HUES6 (cell line): ENCODE results near the gene NFATC1.

Source experiments
- H3K27ac ChIP-seq: 2 replicates; pipeline ENCODE4 v1.7.0; 2013; ENCODE audit warnings: low read depth, mild to moderate bottlenecking, low read length, inconsistent platforms
- H3K27me3 ChIP-seq: 2 replicates; pipeline ENCODE4 v1.6.1; 2013; ENCODE audit warnings: low read length; ENCODE audit not compliant: control insufficient read depth, insufficient read depth
- H3K36me3 ChIP-seq: 2 replicates; pipeline ENCODE4 v1.6.1; 2013; ENCODE audit warnings: low read length; ENCODE audit not compliant: control insufficient read depth, insufficient read depth
- H3K4me1 ChIP-seq: 2 replicates; pipeline ENCODE4 v1.6.1; 2013; ENCODE audit warnings: low read length; ENCODE audit not compliant: control insufficient read depth, insufficient read depth
- H3K4me3 ChIP-seq: 2 replicates; pipeline ENCODE4 v1.5.1; 2013; ENCODE audit warnings: low read depth, low read length
- H3K9ac ChIP-seq: one replicate; pipeline ENCODE4 v1.6.1; 2013; ENCODE audit warnings: mild to moderate bottlenecking, low read length
- H3K9me3 ChIP-seq: 2 replicates; pipeline ENCODE4 v1.6.1; 2013; ENCODE audit warnings: low read depth, low read length; ENCODE audit not compliant: control insufficient read depth, insufficient read depth

Gene NFATC1

GRCh38 chr18:79508565-79509535, 113.1 kb downstream of the NFATC1 start:
- no peak overlapping the region for H3K9ac ChIP-seq
- no peaks in the 10 kb centered on the region for H3K36me3 ChIP-seq
- H3K27ac ChIP-seq: no peak overlapping the region
- H3K27me3 ChIP-seq: peaks cover 9% of the 10 kb centered on the region; the same call in 1 of the 2 replicates
- H3K9me3 ChIP-seq: no peaks in the 10 kb centered on the region
- H3K4me1 ChIP-seq: peaks cover 17% of the 10 kb centered on the region
- no peak overlapping the region for H3K4me3 ChIP-seq

GRCh38 chr18:79509536-79509930, 113.8 kb downstream of the NFATC1 start:
- H3K4me1 ChIP-seq: peaks cover 17% of the 10 kb centered on the region
- no peak overlapping the region for H3K9ac ChIP-seq
- H3K4me3 ChIP-seq: no peak overlapping the region
- peaks cover 9% of the 10 kb centered on the region; the same call in 1 of the 2 replicates for H3K27me3 ChIP-seq
- no peaks in the 10 kb centered on the region for H3K9me3 ChIP-seq
- H3K36me3 ChIP-seq: no peaks in the 10 kb centered on the region
- no peak overlapping the region for H3K27ac ChIP-seq

- H3K27me3 ChIP-seq: peaks cover 9% of the 10 kb centered on the region; the same call in 1 of the 2 replicates
- H3K9ac ChIP-seq: no peak overlapping the region
- peaks cover 17% of the 10 kb centered on the region for H3K4me1 ChIP-seq
- no peaks in the 10 kb centered on the region for H3K36me3 ChIP-seq
- H3K9me3 ChIP-seq: no peaks in the 10 kb centered on the region
- no peak overlapping the region for H3K27ac ChIP-seq
- H3K4me3 ChIP-seq: no peak overlapping the region
Measured at GRCh38 chr18:79510046-79510685, 114.4 kb downstream of the NFATC1 start.

GRCh38 chr18:79510731-79511241, 115.1 kb downstream of the NFATC1 start:
- Histone ChIP-seq H3K36me3 (no peaks in the 10 kb centered on the region), H3K4me3 (no peak overlapping the region), H3K9me3 (no peaks in the 10 kb centered on the region), H3K27me3 (peaks cover 9% of the 10 kb centered on the region; the same call in 1 of the 2 replicates), H3K27ac (no peak overlapping the region), H3K4me1 (peaks cover 17% of the 10 kb centered on the region), H3K9ac (no peak overlapping the region)

GRCh38 chr18:79511271-79511670, 115.5 kb downstream of the NFATC1 start:
- Histone ChIP-seq H3K27ac (no peak overlapping the region), H3K27me3 (peaks cover 9% of the 10 kb centered on the region; the same call in 1 of the 2 replicates), H3K9me3 (no peaks in the 10 kb centered on the region), H3K36me3 (no peaks in the 10 kb centered on the region), H3K4me1 (peaks cover 17% of the 10 kb centered on the region), H3K4me3 (no peak overlapping the region), H3K9ac (no peak overlapping the region)

- H3K4me3 ChIP-seq: no peak overlapping the region
- no peak overlapping the region for H3K9ac ChIP-seq
- H3K27me3 ChIP-seq: peaks cover 9% of the 10 kb centered on the region; the same call in 1 of the 2 replicates
- no peak overlapping the region for H3K27ac ChIP-seq
- peaks cover 13% of the 10 kb centered on the region for H3K4me1 ChIP-seq
- no peaks in the 10 kb centered on the region for H3K9me3 ChIP-seq
- H3K36me3 ChIP-seq: no peaks in the 10 kb centered on the region
Measured at GRCh38 chr18:79511671-79512301, 116.1 kb downstream of the NFATC1 start.

- Histone ChIP-seq H3K36me3 (no peaks in the 10 kb centered on the region), H3K27me3 (0 out of 2 replicates have a peak, but pooled peaks cover 4% of the 10 kb centered on the region), H3K9me3 (no peaks in the 10 kb centered on the region), H3K9ac (no peak overlapping the region), H3K27ac (no peak overlapping the region), H3K4me1 (peaks cover 4% of the 10 kb centered on the region), H3K4me3 (no peak overlapping the region)
Measured at GRCh38 chr18:79512461-79513380, 117.0 kb downstream of the NFATC1 start.

GRCh38 chr18:79513381-79514081, 117.8 kb downstream of the NFATC1 start:
- Histone ChIP-seq H3K36me3 (no peaks in the 10 kb centered on the region), H3K27me3 (0 out of 2 replicates have a peak, but pooled peaks cover 1% of the 10 kb centered on the region), H3K9ac (no peak overlapping the region), H3K9me3 (peaks cover 2% of the 10 kb centered on the region; the same call in 1 of the 2 replicates), H3K4me3 (no peak overlapping the region), H3K4me1 (no peaks in the 10 kb centered on the region), H3K27ac (no peak overlapping the region)

- no peaks in the 10 kb centered on the region for H3K4me1 ChIP-seq
- H3K4me3 ChIP-seq: no peak overlapping the region
Measured at GRCh38 chr18:79515331-79515730, 119.6 kb downstream of the NFATC1 start.

More at GRCh38 chr18:79515331-79515730, 119.6 kb downstream of the NFATC1 start:
- Histone ChIP-seq H3K27me3 (no peaks in the 10 kb centered on the region), H3K27ac (no peak overlapping the region), H3K9me3 (peaks cover 2% of the 10 kb centered on the region; the same call in 1 of the 2 replicates), H3K9ac (no peak overlapping the region), H3K36me3 (no peaks in the 10 kb centered on the region)
